Skin of body (tissue), 2 donors: ENCODE measurements around the gene AGO4. TPM values are rescaled to one million over a fixed set of nuclear protein-coding genes. Genes with fewer than 3 reads are reported as not detected.
"Not testable (repeated sequence)": the region's sequence is repeated elsewhere in the genome, so short reads cannot be mapped to it uniquely, and the experiment has no call there.

Experiments
- DNase-seq: peaks from one replicate; lab custom pipeline; 2025; lab: John Stamatoyannopoulos, UW
- total RNA-seq: library from RNA; depleted of rRNA; stranded (reverse); fragments of >200 nt; gene quantifications from one replicate; pipeline ENCODE4 v1.2.3, GENCODE V29; 2014

Gene AGO4
- total RNA-seq, 1 donor from 2014 or later, result 21.6 TPM

DNA sequence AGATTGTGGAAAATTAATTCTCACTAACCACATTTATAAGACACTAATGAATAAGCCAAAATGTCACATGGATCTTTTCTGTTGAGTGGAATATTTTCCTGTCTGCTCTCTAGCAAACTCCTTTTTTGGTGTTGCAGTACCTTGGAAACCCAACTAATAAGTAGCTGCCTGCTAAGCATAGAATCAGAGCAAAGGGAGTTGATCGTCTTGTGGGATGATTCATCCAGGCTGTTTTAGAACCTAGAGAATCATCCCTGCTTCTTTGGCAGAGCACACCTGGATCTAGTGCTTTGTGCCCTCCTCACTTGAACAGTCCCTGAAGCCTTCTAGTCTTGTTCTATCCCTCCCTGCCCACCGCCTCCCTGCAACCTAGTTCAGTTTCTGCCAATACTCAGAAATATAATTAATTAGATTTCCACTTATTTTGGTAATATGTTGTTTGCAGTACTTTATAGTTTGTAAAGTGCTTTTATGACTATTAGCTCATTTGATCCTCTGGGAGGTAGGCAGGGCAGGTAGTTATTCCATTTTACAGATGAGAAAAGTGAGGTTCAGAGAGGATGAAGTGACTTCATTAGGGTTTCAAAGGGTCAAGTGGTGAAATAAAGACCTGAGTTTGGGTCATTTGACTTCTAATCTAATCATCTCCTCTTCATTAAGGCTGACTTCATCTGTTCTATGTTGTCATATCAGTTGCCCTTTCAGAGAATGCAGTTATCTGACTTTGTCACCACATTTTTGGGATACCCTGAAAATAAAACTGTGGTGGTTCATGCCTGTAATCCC is 2.5 kb downstream of the AGO4 start:
- DNase-seq, result no peak

GRCh38 chr1:35812754-35813153 is 4.9 kb downstream of the AGO4 start:
- DNase-seq, result not testable (repeated sequence)

DNA sequence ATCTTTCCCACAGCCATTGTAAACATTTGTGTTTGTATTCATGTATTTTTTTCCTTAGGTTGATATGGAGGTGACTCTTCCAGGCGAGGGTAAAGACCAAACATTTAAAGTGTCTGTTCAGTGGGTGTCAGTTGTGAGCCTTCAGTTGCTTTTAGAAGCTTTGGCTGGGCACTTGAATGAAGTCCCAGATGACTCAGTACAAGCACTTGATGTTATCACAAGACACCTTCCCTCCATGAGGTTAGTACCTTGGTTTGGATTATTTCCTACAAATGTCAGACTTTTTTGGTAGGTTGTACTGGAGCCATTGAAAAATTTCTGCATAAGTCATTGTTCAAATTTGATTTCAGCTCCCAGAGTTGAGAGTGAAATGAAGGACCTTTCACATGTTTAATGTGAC is 17.4 kb downstream of the AGO4 start:
- DNase-seq, result no peak

DNA sequence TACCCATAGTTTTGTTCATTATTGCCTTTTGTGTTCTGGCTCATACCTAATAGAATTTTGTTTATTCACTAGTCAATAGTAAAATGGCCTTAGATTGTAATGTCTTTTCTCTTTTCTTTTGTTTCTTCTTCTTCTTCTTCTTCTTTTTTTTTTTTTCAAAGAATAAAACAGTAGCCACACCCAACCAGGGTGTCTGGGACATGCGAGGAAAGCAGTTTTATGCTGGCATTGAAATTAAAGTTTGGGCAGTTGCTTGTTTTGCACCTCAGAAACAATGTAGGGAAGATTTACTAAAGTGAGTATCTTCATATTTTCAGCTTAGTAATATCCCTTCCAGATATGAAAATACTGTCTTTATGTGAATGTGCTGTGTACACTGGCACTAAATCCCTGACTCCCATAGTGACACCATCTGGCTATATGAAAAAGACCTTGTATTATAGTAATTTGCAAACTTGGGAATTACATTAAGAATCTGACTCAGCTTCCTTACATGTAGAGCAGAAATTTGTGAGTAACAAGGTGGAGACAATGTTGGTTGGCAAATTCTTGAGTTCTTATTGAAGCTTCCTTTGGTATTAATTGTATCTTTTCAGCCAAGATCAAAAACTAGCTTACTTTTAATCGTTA is 24.6 kb downstream of the AGO4 start:
- DNase-seq, result no peak

GRCh38 chr1:35833395-35833794 is 25.6 kb downstream of the AGO4 start:
- DNase-seq, result no peak

- no peak for DNase-seq
Measured at GRCh38 chr1:35834218-35834617, 26.4 kb downstream of the AGO4 start.

GRCh38 chr1:35835398-35835797 is 27.6 kb downstream of the AGO4 start:
- no peak for DNase-seq

DNA sequence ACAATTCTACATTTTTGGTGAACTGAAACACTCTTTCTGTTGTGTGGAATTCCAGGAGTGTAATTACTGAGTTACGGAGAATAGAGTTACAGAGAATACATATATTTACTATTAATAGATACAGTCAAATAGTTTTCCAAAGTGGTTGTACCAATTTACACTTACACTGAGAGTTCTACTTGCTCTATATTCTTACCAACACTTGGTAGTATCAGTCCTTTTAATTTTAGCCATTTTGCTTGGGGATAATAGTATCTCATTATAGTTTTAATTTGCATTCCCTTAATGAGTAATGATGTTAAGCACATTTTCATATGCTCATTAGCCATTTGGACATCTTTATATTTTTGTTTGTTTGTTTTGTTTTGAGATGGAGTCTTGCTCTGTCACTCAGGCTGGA is 28.9 kb downstream of the AGO4 start:
- DNase-seq, result no peak

- DNase-seq, result no peak
Measured at GRCh38 chr1:35838693-35839245, 31.0 kb downstream of the AGO4 start.

- no peak for DNase-seq
Measured at GRCh38 chr1:35844826-35845225, 37.0 kb downstream of the AGO4 start.

GRCh38 chr1:35845766-35846165 is 38.0 kb downstream of the AGO4 start:
- DNase-seq, result no peak

DNA sequence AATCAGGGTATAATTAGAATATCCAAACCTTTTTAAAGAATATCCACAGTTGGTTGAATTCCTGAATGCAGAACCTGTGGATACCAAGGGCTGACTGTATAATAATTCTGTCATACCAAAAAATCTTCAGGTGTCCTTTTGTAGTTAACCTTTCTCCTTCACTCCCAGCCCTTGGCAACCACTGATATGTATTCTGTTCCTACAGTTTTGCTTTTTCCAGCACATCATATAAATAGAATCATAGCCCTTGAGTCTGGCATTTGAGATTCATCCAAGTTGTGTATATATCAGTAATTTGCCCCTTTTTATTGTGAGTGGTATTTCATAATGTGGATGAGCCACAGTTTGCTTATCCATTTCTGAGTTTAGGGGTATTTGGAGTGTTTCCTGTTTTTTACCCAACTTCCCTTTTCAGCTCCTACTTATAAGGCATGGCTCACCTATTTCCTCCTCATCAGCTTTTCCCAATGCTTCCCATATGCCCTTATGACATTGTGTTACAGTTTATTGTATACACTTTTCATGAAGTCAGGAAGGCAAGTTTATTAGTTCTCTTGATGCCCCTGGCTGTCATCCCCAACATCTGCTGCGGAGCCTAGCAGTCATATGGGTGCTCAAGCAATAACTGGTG is 40.2 kb downstream of the AGO4 start:
- DNase-seq, result no peak

- DNase-seq, result no peak
Measured at GRCh38 chr1:35850051-35850450, 42.2 kb downstream of the AGO4 start.

GRCh38 chr1:35850716-35851115 is 42.9 kb downstream of the AGO4 start:
- DNase-seq, result no peak

DNA sequence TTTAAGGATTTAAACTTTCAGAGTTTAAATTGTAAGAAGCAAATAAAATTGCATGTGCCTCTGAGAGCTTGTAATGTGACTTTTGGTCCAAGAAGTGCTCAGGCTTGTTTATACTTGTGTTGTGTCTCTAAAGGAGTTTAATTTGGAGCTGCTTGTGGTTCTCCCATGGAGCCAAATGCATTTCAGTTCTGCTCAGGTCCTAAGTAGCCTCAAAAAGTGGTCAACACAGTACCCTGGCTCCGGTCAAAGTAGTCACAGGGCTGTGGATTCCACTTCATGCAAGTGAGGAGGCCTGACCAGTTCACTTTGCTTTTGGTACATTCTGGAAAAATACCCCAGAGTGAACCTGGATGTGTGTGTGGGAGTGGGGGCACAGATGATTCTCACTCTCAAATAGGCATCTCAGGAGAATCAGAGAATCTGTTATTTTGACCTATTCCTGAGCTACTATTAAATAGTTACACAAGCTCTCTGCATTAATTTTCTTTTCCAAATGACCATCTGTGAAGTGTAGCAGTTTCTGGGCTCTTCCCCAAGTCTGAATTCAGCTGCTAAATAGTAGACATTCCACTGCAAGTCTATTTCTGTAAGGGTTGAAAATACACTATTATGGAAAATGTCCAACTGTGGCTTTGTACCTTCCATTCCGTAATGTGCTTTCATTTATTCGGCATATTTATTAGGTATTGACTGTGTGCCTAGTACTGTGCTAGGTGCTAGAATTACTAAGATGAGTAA is 43.5 kb downstream of the AGO4 start:
- peak; percentile 84 for DNase-seq

- DNase-seq, result no peak
Measured at GRCh38 chr1:35852241-35852640, 44.4 kb downstream of the AGO4 start.

- peak; percentile 15 for DNase-seq
Measured at GRCh38 chr1:35854989-35855700, 47.3 kb downstream of the AGO4 start.

- no peak for DNase-seq
Measured at GRCh38 chr1:35856964-35857363, 49.1 kb downstream of the AGO4 start.

- DNase-seq, result no peak
Measured at GRCh38 chr1:35857830-35858229, 50.0 kb downstream of the AGO4 start.

DNA sequence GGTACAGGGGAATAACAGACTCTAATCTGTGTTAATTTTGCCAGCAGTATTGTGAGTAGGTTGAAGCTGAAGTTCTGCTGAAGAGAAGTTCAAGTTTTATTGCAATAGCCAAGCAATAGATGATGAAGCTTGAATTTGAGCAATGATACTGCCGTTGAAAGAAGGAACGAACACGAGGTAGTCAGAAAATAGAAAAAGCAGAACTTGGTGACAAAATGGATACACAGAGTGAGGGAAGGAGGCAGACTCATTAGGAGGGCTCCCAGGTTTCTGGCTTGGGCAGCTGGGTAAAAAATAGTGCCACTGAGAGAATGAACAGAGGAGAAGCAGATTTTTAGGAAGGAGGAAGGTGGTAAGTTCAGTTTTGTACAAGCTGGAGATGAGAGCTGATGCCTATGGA is 52.9 kb downstream of the AGO4 start:
- no peak for DNase-seq

DNA sequence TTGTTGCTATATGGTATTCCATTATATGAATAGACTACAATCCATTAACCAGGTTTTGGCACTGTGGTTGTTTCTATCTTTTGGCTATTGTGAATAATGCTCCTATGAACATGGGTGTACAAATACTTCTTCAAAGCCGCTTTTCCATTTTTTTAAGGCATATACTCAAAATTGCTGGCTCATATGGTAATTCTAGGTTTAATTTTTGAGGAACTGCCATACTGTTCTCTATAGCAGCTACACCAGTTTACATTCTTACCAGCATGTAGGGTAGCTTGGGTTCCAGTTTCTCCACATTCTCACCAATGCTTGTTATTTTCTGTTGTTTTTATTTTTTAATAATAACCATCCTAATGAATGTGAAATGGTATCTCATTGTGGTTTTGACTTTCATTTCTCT is 55.3 kb downstream of the AGO4 start:
- no peak for DNase-seq
